NCI-H1105 treated with DMSO at 0.1 percent for 48 hours (cell line): Measurements from ENCODE around the gene SALL3.

Experiments
- DNase-seq: peaks from one replicate; lab custom pipeline; 2025; lab: John Stamatoyannopoulos, UW

The SALL3 gene

GRCh38 chr18:79006106-79006795 lies 26.6 kb downstream of the SALL3 start:
- no peak for DNase-seq

- no peak for DNase-seq
These were observed 27.8 kb downstream of the SALL3 start for GRCh38 chr18:79007440-79007839.

- no peak for DNase-seq
These were observed 28.8 kb downstream of the SALL3 start for GRCh38 chr18:79008356-79008940.

- DNase-seq: no peak
These were observed 31.2 kb downstream of the SALL3 start for GRCh38 chr18:79010802-79011201.

GRCh38 chr18:79011300-79011870 lies 31.8 kb downstream of the SALL3 start:
- no peak for DNase-seq

- no peak for DNase-seq
These were observed 34.3 kb downstream of the SALL3 start for GRCh38 chr18:79013869-79014268.

- DNase-seq: no peak
These were observed 39.3 kb downstream of the SALL3 start for GRCh38 chr18:79018911-79019310.

- DNase-seq: no peak
These were observed 40.3 kb downstream of the SALL3 start for GRCh38 chr18:79019881-79020280.

- DNase-seq: no peak
These were observed 43.0 kb downstream of the SALL3 start for GRCh38 chr18:79022603-79023002.

GRCh38 chr18:79026491-79026890 lies 46.9 kb downstream of the SALL3 start:
- DNase-seq: no peak

GRCh38 chr18:79030680-79031079 lies 51.1 kb downstream of the SALL3 start:
- DNase-seq: no peak

GRCh38 chr18:79042276-79042675 lies 62.7 kb downstream of the SALL3 start:
- no peak for DNase-seq

- no peak for DNase-seq
These were observed 63.7 kb downstream of the SALL3 start for GRCh38 chr18:79043288-79043687.

GRCh38 chr18:79046522-79046921 lies 66.9 kb downstream of the SALL3 start:
- DNase-seq: peak; percentile 49

- DNase-seq: no peak
These were observed 68.1 kb downstream of the SALL3 start for GRCh38 chr18:79047556-79048244.

GRCh38 chr18:79048245-79048632 lies 68.6 kb downstream of the SALL3 start:
- DNase-seq: no peak

GRCh38 chr18:79049506-79049905 lies 69.9 kb downstream of the SALL3 start:
- DNase-seq: no peak
